GM19395 (cell line): ENCODE results near the gene USP3.

Source experiments
- ATAC-seq: cut with Tn5 transposase; IDR thresholded peaks from one replicate; pipeline ENCODE4 v1.9.1; 2021; ENCODE audit warnings: mild to moderate bottlenecking, moderate library complexity; ENCODE audit not compliant: unreplicated experiment

Gene USP3

GRCh38 chr15:63582718-63583426 is 78.5 kb downstream of the USP3 start:
- no peak for ATAC-seq

DNA sequence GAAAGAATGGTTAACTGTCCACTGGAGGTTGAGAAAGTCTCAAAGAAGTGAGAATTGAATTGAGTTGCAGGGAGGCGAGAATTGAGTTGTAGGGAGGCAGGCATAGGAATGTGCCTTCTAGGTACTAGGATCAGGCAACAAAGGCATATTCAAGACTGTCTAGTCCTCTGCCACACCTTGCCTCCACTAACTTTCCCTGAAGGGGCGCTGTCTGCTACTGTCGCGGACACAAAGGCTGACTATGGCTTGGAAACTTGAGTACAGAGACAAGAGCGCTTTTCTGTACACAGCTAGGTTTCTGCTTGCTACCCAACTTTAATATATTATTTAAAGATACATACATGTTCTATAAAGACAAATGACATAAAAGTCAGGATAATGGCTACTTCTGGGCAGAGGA is 82.4 kb downstream of the USP3 start:
- no peak for ATAC-seq

DNA sequence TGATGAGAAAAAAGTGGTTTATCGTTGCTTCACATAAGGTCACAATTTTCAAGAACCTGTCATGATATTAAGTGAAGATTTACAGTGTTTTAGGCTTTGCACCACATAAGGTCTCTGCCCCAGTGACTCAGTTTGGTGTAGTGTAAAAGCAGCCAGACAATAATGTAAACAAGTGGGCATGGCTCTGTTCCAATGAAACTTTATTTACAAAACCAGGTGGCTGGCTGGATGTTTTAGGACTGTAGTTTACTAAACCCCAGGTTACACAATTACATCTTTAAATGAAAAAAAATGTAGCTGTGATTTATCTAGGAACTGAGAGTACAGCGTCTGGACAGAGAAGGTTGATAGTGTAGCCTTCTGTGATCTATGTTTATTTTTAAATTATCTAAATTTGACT is 83.1 kb downstream of the USP3 start:
- no peak for ATAC-seq

DNA sequence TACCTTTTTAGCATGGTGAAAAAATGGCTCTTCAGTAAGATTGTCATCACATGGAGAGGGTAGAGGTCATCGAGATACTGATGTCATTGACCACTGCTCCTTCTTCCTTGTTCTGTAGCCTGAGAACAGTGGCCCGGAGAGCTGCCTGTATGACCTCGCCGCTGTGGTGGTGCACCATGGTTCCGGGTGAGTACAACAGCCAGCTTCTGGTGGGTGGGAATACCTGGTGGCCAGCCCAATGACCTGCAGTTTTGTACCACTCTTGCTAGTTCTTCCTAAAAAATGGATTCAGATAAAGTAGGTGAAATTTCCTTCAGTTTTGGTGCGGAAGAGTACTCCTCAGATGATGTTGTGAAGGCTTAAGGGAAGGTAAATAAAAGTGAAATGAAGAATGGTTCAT is 84.4 kb downstream of the USP3 start:
- ATAC-seq: no peak

- ATAC-seq: no peak
Measured at GRCh38 chr15:63593705-63594671, 89.6 kb downstream of the USP3 start.

DNA sequence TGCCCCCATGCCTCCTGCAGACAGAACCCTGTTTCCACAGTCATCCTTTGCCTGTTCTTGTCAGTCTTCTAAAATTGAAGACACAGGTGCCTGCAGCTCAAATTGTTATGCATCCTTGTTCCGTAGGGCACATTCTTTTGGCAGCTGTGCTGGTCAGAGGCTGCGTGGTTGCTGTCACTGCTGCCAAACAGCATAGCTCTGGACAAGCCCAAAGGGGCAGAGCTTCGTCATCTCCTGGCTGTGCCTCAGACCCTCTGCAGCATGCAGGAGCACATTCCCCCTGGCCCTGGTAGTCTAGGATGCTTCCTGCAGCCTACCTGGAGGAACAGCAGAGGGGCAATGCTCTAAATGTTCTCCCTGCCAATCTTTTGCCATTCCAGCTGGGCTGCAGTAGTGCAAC is 90.7 kb downstream of the USP3 start:
- ATAC-seq: no peak

GRCh38 chr15:63595688-63596087 is 91.3 kb downstream of the USP3 start:
- ATAC-seq: no peak

DNA sequence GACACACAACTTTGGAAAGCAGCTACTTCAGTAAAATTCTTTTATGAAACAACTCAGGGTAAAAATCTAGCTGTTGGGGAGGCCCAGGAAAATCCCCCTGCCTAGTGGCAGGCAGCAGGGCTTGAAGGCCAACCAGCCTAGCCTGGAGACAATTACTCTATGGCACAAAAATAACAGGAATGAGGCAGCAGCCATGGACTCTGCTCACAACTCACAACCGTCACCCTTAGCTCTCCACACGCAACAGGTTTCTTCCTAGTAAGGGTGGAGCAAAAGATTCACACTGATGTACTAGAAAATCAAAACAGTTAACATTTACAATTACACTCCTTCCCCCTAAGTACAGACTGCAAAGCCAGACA is 92.3 kb downstream of the USP3 start:
- no peak for ATAC-seq

DNA sequence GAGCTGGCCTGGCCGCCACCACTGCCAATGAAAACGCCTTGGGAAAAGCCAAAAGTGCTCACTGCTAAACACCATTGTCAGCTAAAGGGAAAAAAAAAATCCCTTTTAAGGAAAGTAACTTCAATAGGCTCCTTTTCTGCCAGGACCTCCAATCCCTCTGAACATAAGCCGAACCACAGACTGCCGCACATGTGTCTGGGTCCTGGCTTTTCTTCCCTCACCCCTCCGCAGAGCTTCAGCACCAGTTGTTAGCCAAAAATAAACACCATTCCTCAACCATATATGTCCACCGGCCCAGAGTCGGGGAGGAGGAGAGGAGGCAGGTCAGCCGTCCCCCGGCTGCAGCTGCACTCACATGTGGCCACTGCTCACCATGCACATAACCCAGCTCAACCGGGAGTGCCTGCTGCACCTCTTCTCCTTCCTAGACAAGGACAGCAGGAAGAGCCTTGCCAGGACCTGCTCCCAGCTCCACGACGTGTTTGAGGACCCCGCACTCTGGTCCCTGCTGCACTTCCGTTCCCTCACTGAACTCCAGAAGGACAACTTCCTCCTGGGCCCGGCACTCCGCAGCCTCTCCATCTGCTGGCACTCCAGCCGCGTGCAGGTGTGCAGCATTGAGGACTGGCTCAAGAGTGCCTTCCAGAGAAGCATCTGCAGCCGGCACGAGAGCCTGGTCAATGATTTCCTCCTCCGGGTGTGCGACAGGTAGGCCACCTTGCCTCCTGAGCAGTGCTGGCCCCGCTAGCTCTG is 92.8 kb downstream of the USP3 start, which contains the start of gene FBXL22:
Gene FBXL22 (plus strand): TSS at position 350 of the 753 bp plus-strand sequence. CDS start 6 bp downstream, at position 356.
- no peak for ATAC-seq

GRCh38 chr15:63597821-63598220 is 93.4 kb downstream of the USP3 start:
- ATAC-seq: no peak

DNA sequence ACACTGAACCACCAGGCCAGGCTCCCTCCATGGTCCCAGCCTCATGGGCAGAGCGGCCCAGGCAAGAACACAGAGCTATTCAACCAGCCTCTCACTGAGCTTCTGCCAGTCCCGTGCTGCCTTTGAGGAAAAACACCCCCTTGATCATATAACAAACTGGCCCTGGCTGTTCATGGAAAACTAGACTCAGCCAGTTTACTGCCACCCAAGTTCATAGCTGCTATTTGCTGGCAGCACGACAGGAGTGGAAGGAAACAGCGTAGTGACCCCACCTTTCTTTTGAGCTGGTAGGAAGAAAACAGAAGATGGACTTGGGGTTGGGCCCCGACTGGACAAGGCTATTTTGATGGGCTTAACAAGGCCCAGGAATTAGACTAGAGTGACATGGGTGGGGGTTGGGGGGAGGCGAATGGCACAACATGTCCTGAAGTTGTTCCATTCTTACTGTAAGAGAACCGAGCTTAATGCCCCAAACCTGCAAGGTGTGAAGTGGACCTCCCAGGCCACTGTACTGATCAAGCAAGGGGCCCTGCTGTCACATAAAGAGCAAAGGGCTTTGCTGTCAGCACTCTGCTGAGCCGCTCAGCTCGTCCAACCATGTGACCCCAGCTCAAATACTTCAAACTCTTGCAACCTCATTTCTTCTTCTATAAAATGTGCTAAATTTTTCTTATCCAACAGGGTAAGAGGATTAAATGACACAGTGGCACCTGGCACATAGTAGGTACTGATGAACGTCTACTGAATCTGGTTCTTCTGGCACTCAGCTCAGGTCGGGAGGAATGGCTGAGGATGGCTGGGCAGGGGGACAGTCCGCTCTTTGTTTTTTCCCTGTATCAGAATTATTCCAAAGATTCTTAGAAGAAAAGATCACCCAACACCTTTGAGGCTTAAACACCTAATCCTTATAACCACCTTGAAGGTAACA is 94.3 kb downstream of the USP3 start:
- ATAC-seq: no peak

GRCh38 chr15:63599401-63600000 is 95.1 kb downstream of the USP3 start:
- no peak for ATAC-seq

- ATAC-seq: peak; percentile 5
Measured at GRCh38 chr15:63600001-63600615, 95.7 kb downstream of the USP3 start.

- ATAC-seq: peak; percentile 63
Measured at GRCh38 chr15:63600616-63601025, 96.2 kb downstream of the USP3 start.

GRCh38 chr15:63601026-63601703 is 96.8 kb downstream of the USP3 start:
- peak; percentile 11 for ATAC-seq

- ATAC-seq: no peak
Measured at GRCh38 chr15:63601704-63602185, 97.4 kb downstream of the USP3 start.

- no peak for ATAC-seq
Measured at GRCh38 chr15:63602595-63602994, 98.2 kb downstream of the USP3 start.

DNA sequence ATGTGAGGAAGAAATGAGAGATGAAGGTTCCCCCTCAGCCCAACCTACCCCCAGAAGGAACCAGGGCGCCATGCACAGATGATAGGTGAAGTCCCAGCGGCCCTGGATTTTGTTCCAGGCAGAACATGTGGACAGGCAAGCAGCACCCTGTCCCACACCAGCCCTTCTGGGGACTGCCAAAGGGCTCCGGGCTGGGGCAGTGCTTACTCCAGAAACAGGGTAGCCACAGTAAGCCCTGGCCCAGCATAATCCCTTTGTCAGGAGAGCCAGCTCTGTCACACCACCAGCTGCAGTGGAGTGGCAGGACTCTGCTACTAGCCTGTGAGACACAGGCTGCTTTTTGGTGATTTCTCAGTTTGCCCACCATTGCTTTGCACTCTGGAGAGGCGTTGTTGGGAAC is 99.1 kb downstream of the USP3 start:
- no peak for ATAC-seq

DNA sequence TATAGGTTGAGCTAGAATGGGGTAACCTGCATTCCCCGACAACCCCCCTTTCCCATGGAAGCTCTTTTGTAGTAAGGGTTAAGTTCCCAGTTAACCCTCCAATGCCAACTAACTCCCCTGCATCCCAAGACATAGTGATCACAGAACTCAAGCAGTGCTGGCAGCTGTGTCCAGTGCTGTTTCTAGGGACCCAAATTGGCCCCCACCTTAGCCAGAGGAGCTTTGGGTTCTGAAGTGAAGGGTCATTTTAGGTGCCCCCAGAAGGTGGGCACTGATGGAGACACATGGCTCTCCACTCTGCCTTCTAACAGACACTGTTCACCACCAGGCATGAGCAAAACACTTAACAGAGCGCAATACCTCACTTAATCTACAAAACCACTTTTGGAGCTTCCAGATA is 99.9 kb downstream of the USP3 start:
- no peak for ATAC-seq
